Measurements from ENCODE around the gene GID4. TPM values are rescaled to one million over a fixed set of nuclear protein-coding genes. Genes with fewer than 3 reads are reported as not detected.

The GID4 gene
- total and polyA plus RNA-seq, 4 donors = 1.7 to 4.9 (median 3.7) TPM

- TF ChIP-seq MAX (IDR thresholded peaks at IDR 0.05) = no peak
These were observed 25.2 kb upstream of the GID4 start (continued) for GRCh38 chr17:18014006-18014405.

GRCh38 chr17:18015593-18015992 is 23.6 kb upstream of the GID4 start:
- 99% methylated on average over 5 of the region's 5 CpGs for WGBS
- Histone ChIP-seq H3K27ac (ENCODE audit: low read depth in 1 of 2, low read length in 2 of 2) (no peak overlapping the region), H3K4me3 (ENCODE audit: low read depth in 1 of 3, low read length in 3 of 3) (no peak overlapping the region), H3K36me3 (ENCODE audit: control insufficient read depth in 4 of 4, insufficient read depth in 3 of 4, low read depth in 1 of 4, low read length in 3 of 4) (peaks cover 0 to 10% (median 4%) of the 10 kb centered on the region in 4 donors), H3K27me3 (ENCODE audit: control insufficient read depth in 4 of 4, insufficient read depth in 4 of 4, low read length in 3 of 4) (no peaks in the 10 kb centered on the region), H3K4me1 (ENCODE audit: control insufficient read depth in 4 of 4, insufficient read depth in 4 of 4, low read length in 3 of 4) (peaks cover 13 to 21% (median 17%) of the 10 kb centered on the region in 4 donors), H3K9ac (ENCODE audit: low read depth in 1 of 2, low read length in 2 of 2) (no peak overlapping the region), H3K9me3 (ENCODE audit: control insufficient read depth in 4 of 4, low read length in 3 of 4) (no peaks in the 10 kb centered on the region)
- TF ChIP-seq HNF4G (IDR thresholded peaks at IDR 0.05) = no peak
- no peak for TF ChIP-seq SP1 (IDR thresholded peaks at IDR 0.05)
- TF ChIP-seq FOXA1 (IDR thresholded peaks at IDR 0.05) = no peak
- no peak for TF ChIP-seq REST (IDR thresholded peaks at IDR 0.05)
- no peak for TF ChIP-seq RXRA (IDR thresholded peaks at IDR 0.05)
- no peak for TF ChIP-seq NR2F2 (IDR thresholded peaks at IDR 0.05)
- no peak for TF ChIP-seq ZBTB33 (IDR thresholded peaks at IDR 0.05)
- TF ChIP-seq FOXA2 (IDR thresholded peaks at IDR 0.05) = no peak
- no peak for TF ChIP-seq CTCF (IDR thresholded peaks at IDR 0.05; ENCODE audit: low read depth, low read length, missing input control)
- TF ChIP-seq RAD21 (IDR thresholded peaks at IDR 0.05) = no peak
- TF ChIP-seq JUND (IDR thresholded peaks at IDR 0.05) = no peak
- no peak for DNase-seq (ENCODE audit: low spot score)

- TF ChIP-seq RXRA (IDR thresholded peaks at IDR 0.05) (no peak), EGR1 (IDR thresholded peaks at IDR 0.05; ENCODE audit: low read depth in 2 of 2) (no peak), REST (IDR thresholded peaks at IDR 0.05) (no peak), SP1 (IDR thresholded peaks at IDR 0.05) (no peak)
- Histone ChIP-seq H3K27ac (ENCODE audit: low read depth in 1 of 2, low read length in 2 of 2) (no peak overlapping the region), H3K27me3 (ENCODE audit: control insufficient read depth in 4 of 4, insufficient read depth in 4 of 4, low read length in 3 of 4) (no peaks in the 10 kb centered on the region), H3K9me3 (ENCODE audit: control insufficient read depth in 4 of 4, low read length in 3 of 4) (no peaks in the 10 kb centered on the region), H3K36me3 (ENCODE audit: control insufficient read depth in 4 of 4, insufficient read depth in 3 of 4, low read depth in 1 of 4, low read length in 3 of 4) (peaks cover 2 to 11% (median 7%) of the 10 kb centered on the region in 4 donors), H3K9ac (ENCODE audit: low read depth in 1 of 2, low read length in 2 of 2) (no peak overlapping the region), H3K4me1 (ENCODE audit: control insufficient read depth in 4 of 4, insufficient read depth in 4 of 4, low read length in 3 of 4) (peaks cover 13 to 21% (median 17%) of the 10 kb centered on the region in 4 donors), H3K4me3 (ENCODE audit: low read depth in 1 of 3, low read length in 3 of 3) (no peak overlapping the region)
- WGBS = 89% methylated on average over 12 of the region's 12 CpGs
- no peak for DNase-seq (ENCODE audit: low spot score)
These were observed 22.8 kb upstream of the GID4 start for GRCh38 chr17:18016426-18016825.
